OCI-LY3 (cell line): ENCODE results near the gene C1QTNF1.

ENCODE experiments used
- EZH2phosphoT487 ChIP-seq: fragments of 200-600 bp; shearing (Covaris generic); IDR thresholded peaks from 2 replicates; pipeline ENCODE4 v1.6.1; 2018; ENCODE audit warnings: antibody characterized with exemption, mixed run types, low read depth
- TF ChIP-seq, protein P1 (sequence below): fragments of 200-600, 300-600 bp; sonication (generic); IDR thresholded peaks from 2 replicates; pipeline ENCODE4 v1.5.1; 2014; ENCODE audit warnings: antibody characterized with exemption, low read length, low read depth

DNA sequence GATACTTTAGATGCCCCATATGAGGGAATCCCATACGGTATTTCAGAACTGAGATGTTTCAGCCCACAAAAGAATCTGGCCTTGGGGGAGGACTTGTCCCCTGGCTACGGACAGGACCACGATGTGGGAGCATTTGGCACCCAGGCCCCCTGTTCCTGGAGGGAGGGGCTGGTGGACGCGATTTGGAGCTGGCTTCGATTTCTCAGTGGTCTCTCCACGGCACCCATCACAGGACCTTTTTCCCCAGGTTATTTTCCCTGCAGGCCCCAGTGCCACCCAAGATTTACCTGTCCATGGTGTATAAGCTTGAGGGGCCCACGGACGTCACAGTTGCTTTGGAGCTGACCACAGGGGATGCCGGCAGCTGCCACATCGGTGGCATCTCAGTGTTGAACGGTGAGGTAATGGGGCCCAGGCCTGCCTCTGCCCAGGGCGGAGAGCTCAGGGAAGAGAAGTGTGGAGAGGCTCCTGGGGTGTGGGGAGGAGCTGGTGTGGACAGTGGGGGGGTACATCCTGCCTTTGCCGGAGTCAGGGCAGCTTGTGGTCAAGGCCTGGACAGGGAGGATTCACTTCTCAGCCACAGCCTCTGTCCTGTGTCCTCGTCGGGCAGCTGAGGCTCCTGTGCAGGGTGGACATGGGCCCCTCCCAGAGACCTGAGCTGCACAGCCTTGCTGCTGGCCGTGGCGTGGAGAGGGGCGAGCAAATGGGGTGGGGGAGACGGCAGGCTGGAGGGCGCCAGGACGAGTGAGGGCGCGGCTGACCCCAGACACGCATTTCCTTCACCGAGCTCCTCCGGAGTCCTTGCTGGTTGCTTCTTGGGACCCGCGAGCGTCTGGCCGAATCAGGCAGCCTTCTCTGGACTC is 60.6 kb downstream of the C1QTNF1 start:
- TF ChIP-seq EZH2phosphoT487 = no peak
- TF ChIP-seq, protein P1, sequence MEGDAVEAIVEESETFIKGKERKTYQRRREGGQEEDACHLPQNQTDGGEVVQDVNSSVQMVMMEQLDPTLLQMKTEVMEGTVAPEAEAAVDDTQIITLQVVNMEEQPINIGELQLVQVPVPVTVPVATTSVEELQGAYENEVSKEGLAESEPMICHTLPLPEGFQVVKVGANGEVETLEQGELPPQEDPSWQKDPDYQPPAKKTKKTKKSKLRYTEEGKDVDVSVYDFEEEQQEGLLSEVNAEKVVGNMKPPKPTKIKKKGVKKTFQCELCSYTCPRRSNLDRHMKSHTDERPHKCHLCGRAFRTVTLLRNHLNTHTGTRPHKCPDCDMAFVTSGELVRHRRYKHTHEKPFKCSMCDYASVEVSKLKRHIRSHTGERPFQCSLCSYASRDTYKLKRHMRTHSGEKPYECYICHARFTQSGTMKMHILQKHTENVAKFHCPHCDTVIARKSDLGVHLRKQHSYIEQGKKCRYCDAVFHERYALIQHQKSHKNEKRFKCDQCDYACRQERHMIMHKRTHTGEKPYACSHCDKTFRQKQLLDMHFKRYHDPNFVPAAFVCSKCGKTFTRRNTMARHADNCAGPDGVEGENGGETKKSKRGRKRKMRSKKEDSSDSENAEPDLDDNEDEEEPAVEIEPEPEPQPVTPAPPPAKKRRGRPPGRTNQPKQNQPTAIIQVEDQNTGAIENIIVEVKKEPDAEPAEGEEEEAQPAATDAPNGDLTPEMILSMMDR = no peak
